Measurements from ENCODE around the gene PHTF1.
"Not testable (repeated sequence)": the region's sequence is repeated elsewhere in the genome, so short reads cannot be mapped to it uniquely, and the experiment has no call there.

PHTF1 gene

DNA sequence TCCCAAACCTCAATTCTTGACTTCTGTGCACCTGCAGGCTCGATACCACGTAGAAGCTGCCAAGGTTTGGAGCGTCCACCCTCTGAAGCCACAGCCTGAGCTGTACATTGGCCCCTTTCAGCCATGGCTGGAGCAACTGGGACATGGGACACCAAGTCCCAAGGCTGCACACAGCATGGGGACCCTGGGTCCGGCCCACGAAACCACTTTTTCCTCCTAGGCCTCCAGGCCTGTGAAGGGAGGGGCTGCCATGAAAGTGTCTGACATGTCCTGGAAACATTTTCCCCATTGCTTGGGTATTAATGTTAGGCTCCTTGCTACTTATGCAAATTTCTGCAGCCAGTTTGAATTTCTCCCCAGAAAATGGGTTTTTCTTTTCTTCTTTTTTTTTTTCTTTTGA, 40.7 kb downstream of the PHTF1 start:
- not testable (repeated sequence) for DNase-seq (ENCODE audit: low read depth)

- DNase-seq (ENCODE audit: low read depth), result not testable (repeated sequence)
Measured at GRCh38 chr1:113717506-113717905, 41.8 kb downstream of the PHTF1 start.

DNA sequence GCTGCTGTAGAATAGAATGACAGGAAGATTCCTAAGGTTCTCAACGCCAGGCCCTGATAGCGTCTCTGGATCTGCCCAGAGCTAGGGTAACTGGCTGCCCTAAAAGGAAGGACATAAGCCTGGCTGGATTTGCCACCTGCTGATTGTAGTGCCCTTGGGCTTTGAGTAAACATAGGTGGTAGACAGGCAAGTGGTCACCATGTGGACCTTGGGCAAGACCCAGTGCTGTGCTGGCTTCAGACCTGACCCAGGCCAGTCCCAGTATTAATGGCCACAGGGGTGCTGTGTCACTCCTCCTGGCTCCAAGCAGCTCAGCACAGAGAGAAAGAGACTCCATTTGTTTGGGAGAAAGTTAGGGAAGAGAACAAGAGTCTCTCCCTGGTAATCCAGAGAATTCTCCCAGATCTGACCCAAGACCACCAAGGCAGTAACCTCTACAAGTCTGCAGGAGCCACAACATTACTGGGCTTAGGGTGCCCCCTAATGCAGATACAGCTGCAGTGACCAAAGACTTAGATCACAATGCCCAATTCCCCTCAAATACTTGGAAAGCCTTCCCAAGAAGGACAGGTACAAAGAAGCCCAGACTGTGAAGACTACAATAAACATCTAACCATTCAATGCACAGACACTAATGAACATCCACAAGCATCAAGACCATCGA, 44.5 kb downstream of the PHTF1 start:
- no peak for DNase-seq (ENCODE audit: low read depth)

GRCh38 chr1:113701429-113701828, 57.9 kb downstream of the PHTF1 start:
- DNase-seq (ENCODE audit: low read depth), result no peak

DNA sequence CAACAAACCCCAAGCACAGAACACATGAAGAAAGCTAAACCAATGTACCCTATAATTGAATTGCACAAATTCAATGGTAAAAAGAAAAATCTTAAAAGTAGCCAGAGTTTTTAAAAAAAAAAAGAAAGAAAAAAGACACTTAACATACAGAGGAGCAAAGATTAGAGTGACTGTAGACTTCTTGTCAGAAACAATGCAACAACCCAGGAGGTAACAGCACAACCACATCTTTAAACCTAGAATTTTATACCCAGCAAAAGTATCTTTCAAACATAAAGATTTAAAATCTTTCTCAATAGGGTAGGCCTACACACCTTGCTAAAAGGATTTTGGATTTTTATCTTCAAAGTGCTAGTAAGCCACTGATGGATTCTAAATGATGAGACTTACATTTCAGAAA, 64.4 kb downstream of the PHTF1 start:
- DNase-seq (ENCODE audit: low read depth), result no peak

DNA sequence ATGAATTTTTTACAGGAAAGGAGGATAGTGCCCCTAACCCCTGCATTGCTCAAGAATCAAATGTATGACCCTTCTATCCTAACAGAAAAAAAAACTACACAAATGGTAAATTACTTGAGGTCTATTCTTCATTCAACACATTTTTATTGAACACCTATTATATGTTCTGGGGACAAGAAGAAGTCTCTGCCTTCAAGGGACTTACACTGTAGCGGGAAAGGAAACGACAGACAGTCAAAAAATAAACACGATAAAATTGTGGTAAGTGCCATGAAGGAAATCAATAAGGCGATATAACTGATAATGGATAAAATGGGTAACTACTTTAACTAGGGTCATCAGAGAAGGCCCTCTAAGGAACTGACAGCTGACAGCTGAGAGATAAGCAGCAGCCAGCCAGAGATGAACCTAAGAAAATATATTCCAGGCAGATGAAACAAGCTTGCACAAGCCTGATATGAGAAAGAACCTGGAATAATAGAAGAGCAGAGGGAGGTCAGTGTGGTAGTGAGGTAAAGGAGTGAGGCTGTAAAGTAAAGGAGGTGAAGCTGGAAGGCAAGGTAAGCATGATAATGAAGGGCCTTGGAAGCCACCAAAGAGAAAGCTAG, 66.4 kb downstream of the PHTF1 start:
- no peak for DNase-seq (ENCODE audit: low read depth)

GRCh38 chr1:113692342-113692741, 66.9 kb downstream of the PHTF1 start:
- DNase-seq (ENCODE audit: low read depth), result no peak

DNA sequence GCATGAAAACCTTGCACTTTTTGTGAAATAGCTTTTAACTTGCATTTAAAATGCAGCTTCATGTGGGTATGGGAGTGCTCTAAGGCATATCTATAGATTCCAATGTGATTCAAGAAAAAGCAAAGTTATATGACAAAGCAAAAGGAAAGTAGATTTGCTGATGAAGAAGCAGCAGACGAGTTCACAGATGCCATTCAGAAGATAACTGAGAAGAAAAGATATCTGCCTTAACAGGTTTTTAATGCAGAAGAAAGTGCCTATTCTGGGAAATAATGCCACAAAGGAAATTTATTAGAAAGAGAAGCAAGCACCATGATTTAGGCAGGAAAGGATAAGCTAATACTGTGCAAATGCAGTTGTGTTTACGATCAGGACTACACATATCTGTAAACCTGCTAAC, 68.1 kb downstream of the PHTF1 start:
- no peak for DNase-seq (ENCODE audit: low read depth)

DNA sequence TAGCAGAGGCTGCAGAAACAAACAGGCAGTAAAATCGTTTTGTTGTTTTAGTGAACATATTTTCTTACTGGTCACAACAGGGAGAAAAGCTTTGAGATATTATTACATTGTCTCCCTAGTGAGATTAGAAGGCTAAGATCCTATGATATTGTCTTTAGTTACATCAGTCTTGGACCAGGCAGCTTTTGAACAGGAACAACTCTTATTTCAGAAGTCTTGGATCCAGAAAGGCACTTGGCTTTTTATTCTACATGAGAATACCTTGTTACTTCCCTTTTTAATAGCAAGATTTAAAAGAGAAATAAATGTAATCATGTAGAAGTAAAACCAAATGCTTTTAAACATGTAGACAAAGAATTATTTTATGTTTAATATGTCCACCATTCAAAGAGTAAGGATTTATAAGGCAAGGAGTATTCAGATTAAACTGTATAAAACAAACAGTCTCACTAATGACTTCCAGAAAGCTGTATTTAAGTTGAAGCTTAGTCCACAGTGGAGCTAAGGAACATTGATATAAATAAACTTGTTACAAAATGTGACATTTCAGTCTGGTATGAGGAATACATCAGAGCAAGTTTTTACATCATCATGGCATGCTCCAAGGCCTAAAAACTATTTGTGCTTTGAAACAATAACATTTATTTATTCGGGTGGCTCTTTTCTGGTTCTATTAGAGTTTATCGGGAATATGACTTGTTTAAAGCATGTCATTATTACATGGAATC, 72.2 kb downstream of the PHTF1 start:
- no peak for DNase-seq (ENCODE audit: low read depth)

GRCh38 chr1:113684153-113684541, 75.1 kb downstream of the PHTF1 start:
- DNase-seq (ENCODE audit: low read depth), result no peak

GRCh38 chr1:113683384-113684152, 75.7 kb downstream of the PHTF1 start:
- no peak for DNase-seq (ENCODE audit: low read depth)

DNA sequence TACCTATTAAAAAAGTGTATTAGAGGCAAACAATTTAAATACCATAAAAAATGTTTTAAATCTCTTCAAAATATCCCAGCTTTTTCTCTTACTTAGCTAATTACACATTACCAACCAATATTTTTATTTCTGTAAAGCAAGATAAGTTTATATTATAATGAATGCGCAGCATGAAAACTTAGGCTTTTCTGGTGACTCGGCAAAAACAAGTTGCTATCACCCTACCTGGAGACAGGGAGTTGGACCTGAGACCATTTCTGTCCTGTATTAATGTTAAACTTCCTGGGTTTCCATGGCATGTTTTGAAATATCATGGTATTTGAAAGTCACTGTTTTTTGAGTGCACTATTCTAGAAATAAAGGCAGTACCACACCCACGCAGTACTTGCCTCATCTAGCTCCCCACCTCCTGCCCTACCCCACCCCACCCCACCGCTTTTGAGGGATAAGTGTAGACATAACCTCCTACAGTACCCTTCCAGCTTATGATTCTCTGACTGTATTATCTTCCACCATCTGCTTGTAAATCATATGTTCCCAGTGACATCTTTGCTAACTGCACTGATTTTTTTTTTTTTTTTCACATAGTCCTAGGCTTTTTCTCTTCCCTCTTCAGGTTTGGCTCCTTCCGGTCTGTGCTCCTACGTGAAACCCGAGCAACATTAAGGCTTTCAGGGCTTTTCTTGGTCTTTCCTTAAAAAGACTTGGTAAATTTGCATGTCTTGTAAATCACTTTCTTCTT, 77.5 kb downstream of the PHTF1 start:
- DNase-seq (ENCODE audit: low read depth), result no peak

DNA sequence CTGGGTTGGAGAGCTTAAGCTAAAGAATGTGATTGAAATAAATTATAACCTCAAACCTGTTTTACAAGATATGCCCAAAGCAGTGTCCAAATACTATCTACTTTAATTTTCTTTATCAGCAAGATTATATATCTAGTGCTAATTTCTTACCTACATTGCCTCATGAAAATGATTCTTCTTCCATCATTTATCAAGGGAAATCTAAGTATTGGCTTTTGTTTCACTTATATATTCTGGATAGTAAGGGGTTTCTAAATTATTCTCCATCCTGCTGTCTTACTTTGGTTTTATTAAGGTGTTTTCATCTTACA, 81.2 kb downstream of the PHTF1 start:
- no peak for DNase-seq (ENCODE audit: low read depth)

- no peak for DNase-seq (ENCODE audit: low read depth)
Measured at GRCh38 chr1:113677250-113678158, 81.8 kb downstream of the PHTF1 start.

DNA sequence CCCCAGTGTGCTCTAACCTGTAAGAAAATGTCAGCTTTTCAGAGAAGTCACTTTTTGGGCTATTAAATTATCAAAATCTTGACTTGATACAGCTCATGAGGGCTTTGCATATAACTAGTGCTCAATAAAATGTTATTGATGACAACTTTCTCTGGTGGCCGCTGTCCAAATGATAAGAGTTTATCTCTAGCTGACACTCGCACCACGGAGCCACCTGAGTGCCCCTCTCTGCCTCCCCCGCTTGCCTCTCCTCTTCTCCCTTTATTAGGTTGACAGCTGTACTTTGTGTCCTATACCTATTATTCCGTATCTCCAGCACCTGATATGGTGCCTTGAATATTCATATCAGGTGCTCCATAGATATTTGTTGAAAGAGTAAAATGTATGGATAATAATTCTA, 82.8 kb downstream of the PHTF1 start:
- DNase-seq (ENCODE audit: low read depth), result no peak

DNA sequence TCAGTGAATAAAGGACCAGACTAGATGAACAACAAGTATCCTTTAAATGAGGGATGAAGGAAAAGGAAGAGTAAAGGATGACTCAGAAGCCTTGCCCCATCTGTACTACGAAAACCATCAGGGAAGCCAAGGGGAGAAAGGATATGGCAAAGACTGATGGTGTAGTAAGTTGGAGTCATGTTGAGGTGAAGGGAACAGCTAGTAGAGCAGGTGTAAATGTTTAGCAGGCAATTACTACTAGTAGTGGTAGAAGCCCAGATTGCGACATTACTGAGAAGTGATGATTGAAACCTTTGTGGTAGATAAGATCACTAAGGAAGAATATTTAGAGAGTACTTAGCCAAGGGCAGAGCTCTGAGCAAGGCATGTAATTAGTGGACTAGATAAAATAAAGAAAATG, 84.0 kb downstream of the PHTF1 start:
- no peak for DNase-seq (ENCODE audit: low read depth)

- no peak for DNase-seq (ENCODE audit: low read depth)
Measured at GRCh38 chr1:113674591-113674990, 84.7 kb downstream of the PHTF1 start.

GRCh38 chr1:113672491-113672890, 86.8 kb downstream of the PHTF1 start:
- DNase-seq (ENCODE audit: low read depth), result no peak

- DNase-seq (ENCODE audit: low read depth), result no peak
Measured at GRCh38 chr1:113670650-113671049, 88.6 kb downstream of the PHTF1 start.

GRCh38 chr1:113669988-113670387, 89.3 kb downstream of the PHTF1 start:
- no peak for DNase-seq (ENCODE audit: low read depth)

DNA sequence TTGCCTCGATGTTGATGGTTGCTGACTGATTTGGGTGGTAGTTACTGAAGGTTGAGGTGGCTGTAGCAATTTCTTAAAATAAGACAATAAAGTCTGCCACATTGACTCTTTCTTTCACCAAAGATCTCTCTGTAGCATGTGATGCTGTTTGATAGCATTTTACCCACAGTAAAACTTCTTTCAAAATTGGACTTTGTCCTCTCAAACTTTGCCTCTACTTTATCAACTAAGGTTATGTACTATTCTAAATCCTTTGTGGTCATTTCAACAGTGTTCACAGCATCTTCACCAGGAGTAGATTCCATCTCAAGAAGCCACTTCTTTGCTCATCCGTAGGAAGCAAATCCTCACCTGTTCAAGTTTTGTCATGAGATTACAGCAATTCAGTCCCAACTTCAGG, 93.2 kb downstream of the PHTF1 start:
- no peak for DNase-seq (ENCODE audit: low read depth)

All from HS-5 (cell line).